ENCODE measurements around the gene ZFAND4.
A peak's percentile ranks its signal among the peaks of the same experiment; 100 is the strongest.
"Not testable (repeated sequence)": the region's sequence is repeated elsewhere in the genome, so short reads cannot be mapped to it uniquely, and the experiment has no call there.

The ZFAND4 gene

DNA sequence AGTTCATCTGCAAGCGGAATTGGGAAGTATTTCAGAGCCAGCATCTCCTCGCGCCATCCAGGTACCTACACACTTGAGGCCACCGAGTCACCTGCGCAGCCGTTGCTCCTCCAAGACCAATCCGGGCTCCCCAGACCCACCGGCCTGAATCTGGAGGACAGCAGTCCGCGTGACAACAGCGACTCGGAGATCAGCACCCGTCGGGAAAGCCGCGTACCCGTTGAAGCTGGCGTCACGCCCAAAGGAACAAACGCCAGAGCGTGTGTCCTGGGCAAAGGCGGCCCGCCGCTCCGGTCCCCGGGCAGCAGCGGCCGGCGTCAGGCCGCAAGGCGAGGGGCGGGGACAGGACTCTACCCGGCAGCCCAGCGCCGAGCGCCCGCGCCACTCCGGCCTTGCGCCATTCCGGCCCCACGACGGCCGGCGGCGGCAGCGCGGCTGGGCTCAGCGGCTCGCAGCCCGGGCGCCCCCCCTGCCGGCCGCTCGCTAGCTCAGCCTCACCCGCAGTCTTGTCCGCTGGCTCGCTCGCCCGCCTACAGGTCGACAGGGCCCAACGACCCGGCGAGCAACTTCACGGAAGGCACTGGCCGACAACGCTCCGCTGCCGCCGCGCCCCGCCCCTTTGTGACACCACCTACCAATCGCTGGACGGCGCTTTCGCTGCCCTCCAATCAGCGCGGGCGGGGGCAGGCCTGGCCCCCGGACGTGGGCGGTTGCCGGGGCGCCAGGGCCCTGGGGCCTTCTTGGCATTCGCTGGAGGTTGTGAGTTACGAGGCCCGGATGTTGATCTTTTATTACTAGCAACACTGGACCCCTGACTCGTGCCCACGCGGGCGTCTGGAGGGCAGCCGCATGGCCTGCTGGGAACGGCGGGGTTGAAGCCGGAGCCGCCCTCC lies at the start of gene ZFAND4:
Gene ZFAND4, minus strand, starts transcription at position 592 of the 893 bp plus-strand sequence. CDS start 9,047 bp downstream, outside the sequence.
- DNase-seq: peak; percentile 94

DNA sequence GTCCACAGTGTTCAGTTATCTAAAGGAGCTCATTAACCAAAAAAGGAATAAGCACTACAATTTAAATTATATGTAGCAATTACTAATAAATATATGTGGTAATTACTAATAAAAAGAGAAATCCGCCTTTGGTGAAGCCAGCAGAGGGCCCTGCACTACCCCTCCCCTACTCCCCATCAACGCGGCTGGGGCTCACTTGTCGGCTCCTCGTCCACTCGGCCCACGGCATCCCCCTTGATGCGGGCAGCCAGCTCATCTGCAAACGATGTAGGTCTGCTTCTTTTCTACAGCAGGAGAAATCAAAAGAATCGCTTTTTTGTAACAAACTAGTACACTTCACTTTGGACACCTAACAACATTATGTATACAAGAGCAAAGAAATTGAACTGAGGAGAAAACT lies 48.9 kb upstream of the ZFAND4 start:
- DNase-seq: not testable (repeated sequence)

DNA sequence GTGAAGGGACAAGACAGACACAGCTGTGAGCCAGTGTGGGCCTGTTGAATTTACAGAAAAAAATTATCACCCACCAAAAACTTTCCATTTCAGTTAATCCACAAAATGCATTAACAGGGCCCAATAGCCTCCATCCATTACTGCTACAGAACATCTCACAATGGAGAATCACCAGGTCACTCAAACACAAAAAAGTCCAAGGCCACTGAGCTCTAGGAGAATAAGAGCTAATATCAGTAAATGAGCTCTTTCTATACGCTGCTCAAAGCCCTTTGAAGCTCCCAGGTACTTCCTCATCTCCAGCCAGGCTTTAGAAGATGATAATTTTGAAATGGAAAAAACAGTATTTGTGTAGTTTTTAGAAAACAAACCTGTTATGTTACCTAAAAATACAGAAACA lies 45.1 kb upstream of the ZFAND4 start:
- not testable (repeated sequence) for DNase-seq

DNA sequence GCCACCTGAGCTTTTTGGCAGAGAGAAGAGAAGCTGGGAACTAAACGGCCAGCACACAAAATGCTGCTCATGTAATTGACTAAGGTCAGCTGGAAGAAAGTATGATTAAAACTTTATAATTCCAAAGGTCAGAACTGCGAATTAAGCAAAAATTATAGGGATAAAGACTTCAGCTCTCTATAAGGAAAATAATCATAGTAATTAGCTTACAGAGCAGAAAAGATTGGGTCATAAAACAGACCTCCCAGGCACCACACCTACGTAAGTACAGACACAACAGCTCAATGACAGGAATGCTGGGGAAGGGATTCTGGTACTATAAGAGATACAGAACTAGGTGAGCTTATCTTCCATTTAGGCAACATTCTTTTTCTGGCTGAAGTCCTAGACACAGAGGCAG lies 44.5 kb upstream of the ZFAND4 start:
- DNase-seq: not testable (repeated sequence)

DNA sequence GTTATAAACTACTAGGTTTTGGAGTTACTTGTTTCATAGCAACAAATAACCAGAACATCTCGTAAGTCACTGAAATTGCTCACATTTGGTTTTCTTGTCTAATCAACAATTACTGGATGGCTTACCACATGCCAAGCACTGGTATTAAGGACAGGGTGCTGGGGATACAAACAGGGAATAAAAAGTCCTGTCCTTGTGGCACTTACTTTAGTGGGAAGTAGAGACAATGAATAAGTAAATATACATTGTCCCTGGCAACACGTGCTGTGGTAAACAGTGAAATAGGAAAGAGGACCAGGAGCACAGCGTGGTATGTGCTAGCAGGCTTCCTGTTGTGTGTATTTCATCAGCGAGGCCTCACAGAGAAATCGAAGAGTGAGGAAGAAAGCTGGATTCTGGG lies 38.7 kb upstream of the ZFAND4 start:
- not testable (repeated sequence) for DNase-seq

DNA sequence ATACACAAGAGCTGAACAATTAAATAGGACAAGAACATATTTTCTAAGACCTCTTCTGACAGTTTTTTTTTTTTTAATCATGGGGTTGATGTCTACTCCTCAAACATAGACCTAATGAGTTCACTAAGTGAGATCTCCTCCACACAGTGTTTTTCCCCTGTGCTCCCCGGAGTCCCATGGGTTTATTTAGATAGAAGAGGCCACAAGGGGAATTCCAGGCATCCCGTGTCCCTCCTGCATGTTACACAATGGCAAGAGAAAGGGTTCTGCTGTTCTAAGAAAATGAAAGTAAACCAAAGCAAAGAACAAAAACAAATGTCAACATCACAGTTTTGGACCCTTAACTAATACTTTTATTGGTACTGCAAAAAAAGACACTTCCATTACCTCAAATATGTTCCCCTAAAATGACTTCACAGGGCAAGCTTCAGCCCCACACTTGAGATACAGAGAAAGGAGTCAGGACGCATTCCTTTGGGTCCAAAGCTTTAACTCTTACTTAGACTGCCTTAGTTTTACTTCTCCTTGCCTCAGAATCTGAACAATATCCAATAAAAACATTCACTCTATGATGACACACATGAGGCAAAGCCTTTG lies 37.7 kb upstream of the ZFAND4 start:
- DNase-seq: not testable (repeated sequence)

- DNase-seq: not testable (repeated sequence)
Measured at GRCh38 chr10:45678467-45678866, 5.9 kb upstream of the ZFAND4 start.

DNA sequence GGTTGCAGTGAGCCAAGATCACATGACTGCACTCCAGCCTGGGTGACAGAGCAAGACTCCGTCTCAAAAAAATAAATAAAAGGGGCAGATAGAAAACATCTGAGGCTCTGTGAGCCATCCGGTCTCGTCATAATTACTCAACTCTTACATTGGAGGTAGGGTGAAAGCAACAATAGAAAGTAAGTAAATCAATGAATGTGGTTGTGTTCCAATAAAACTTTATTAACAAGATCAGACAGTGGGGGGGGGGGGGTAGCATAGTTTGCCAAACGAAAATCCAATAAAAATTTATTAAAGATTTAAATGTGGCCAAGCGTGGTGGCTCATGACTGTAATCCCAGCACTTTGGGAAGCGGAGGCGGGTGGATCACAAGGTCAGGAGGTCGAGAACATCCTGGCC lies 2.8 kb upstream of the ZFAND4 start:
- no peak for DNase-seq

DNA sequence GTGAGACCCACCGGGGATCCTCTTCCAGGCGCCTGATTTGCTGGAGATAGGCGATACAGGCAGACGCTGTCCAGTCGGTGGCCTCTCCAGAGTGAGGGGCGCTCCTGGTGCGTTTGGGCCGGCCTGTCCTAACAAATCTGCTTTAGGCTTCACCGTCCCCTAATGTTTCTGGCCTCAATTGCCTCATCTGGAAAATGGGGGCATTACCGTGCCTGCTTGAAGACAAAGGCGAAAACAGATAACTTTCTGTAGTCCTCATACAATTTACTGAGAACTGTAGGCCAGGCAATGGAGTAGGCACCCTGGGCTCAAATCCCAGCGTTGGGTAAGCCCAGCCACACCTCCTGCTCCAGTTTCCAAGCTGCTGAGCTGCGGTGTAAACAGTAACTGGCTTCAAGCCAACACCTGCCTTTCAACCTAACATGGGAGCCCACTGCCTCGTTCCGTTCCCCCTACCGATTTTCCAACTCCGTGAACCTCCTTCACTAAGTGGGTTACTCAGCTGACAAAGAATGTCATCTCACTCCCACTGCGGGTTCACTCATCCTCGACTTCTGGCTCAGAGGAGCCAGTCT lies 589 bp upstream of the ZFAND4 start:
- DNase-seq: no peak

- not testable (repeated sequence) for DNase-seq
Measured at GRCh38 chr10:45671300-45671699, 1.3 kb downstream of the ZFAND4 start.

DNA sequence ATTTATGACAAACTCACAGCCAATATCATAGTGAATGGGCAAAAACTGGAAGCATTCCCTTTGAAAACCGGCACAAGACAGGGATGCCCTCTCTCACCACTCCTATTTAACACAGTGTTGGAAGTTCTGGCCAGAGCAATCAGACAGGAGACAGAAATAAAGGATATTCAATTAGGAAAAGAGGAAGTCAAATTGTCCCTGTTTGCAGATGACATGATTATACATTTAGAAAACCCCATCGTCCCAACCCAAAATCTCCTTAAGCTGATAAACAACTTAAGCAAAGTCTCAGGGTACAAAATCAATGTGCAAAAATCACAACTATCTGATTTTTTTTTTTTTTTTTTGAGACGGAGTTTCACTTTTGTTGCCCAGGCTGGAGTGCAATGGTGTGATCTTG lies 2.7 kb downstream of the ZFAND4 start:
- DNase-seq: not testable (repeated sequence)

DNA sequence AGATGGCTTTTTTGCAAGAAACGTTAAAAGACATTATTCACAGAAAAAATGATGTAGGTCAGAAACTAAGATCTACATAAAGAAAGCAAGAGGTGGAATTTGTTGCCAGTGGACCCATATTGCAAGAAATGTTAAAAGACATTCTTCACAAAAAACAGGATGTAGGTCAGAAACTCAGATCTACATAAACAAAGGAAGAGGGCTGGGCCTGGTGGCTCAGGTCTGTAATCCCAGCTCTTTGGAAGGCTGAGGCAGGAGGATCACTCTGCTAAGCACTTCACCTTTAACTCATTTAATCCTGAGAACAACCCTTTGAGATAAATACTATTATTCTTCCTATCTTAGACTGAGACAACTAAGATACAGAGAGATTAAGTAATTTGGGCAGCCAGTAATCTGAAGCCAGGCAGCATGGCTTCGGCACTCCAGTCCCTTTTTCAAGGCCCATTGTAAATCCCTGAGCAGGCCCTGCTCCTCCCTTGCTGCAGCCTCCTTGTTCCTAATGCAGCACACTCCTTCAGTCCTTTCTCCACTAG lies 11.6 kb downstream of the ZFAND4 start:
- no peak for DNase-seq

DNA sequence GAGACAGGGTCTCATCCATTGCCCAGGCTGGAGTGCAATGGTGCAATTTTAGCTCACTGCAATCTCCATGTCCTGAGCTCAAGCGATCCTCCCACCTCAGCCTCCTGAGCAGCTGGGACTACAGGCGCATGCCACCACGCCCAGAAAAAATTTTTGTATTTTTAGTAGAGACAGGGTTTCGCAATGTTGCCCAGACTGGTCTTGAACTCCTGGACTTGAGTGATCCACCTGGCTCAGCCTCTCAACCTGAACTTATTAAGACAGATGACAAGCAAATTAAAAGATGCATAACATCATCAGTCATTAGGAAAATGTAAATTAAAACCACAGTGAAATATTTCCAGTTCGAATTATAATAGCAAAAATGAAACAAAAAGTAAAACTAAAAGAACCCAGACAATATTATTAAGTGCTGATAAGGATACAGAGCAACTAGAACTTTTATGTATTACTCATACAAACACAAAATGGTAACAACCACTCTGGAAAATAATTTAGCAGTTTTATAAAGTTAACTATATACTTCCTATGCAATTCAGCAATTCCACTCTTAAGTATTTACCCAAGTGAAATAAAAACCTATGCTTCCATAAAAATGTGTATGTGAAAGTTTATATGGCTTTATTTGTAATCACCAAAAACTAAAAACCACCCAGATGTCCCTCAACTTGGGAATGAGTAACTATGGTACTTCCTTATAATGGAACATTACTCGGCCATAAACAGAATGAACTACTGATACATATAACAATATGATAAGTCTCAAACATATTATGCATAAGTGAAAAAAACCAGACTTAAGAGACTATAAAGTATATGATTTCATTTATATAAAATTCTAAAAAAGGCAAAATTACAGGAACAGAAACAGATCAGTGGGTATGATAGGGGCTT lies 15.3 kb downstream of the ZFAND4 start:
- DNase-seq: no peak

DNA sequence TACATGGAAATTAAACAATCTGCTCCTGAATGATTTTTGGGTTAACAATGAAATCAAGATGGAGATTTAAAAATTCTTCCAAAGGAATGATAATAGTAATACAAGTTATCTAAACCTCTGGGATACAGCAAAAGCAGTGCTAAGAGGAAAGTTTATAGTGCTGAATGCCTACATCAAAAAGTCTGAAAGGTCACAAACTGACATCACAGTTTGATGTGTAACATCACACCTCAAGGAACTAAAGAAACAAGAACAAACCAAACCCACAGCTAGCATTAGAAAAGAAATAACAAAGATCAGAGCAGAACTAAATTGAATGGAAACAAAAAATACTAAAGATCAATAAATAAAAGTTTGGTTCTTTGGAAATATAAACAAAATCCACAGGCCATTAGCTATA lies 17.4 kb downstream of the ZFAND4 start:
- no peak for DNase-seq

GRCh38 chr10:45654753-45655141 lies 17.8 kb downstream of the ZFAND4 start:
- DNase-seq: not testable (repeated sequence)

DNA sequence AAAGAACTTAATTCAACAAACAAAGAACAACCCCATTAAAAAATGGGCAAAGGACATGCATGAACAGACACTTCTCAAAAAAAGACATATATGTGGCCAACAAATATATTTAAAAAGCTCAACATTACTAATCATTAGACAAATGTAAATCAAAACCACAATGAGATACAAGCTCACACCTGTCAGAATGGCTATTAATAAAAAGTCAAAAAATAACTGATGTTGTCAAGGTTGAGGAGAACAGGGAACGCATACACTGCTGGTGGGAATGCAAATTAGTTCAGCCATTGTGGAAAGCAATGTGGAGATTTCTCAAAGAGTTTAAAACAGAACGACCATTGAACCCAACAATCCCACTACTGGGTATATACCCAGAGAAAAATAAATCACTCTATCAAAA lies 19.1 kb downstream of the ZFAND4 start:
- DNase-seq: no peak

DNA sequence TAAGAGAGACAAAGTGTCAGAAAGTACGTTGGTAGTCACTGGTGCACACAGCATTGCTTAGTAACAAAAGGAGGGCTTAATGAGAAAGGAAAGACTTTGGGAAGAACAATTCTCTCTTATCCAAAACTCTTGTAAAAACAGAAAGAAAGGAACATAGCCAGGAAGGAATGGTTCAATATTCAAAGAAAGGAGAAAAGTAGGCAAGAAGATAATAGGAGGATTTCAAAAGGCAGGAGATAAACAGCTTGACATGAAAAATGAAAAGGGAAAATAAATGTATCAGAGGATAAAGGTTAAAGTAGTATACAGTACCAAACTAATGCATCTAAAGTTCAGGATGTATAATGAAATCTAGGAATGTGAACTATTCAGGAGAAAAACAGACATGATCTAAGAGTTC lies 20.1 kb downstream of the ZFAND4 start:
- DNase-seq: no peak

GRCh38 chr10:45649296-45649695 lies 23.3 kb downstream of the ZFAND4 start:
- DNase-seq: no peak

DNA sequence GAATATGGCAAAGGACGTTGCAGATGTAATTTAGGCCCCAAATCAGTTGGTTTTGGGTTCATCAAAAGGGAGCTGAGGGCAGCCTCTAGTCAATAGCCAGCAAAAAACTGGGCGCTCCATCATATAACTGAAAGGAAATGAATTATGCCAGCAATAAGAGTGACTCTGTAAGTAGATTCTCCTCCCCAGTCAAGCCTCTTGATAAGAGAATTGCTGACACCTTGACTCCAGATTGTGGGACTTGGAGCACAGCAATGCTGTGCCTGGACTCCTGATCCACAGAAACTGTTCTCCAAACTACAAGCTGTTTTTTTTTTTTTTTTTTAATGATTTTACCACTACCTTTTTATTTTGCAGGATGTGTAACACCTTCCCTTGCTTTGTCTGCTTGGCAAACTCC lies 25.5 kb downstream of the ZFAND4 start:
- DNase-seq: no peak

- no peak for DNase-seq
Measured at GRCh38 chr10:45646384-45647050, 26.1 kb downstream of the ZFAND4 start.

DNA sequence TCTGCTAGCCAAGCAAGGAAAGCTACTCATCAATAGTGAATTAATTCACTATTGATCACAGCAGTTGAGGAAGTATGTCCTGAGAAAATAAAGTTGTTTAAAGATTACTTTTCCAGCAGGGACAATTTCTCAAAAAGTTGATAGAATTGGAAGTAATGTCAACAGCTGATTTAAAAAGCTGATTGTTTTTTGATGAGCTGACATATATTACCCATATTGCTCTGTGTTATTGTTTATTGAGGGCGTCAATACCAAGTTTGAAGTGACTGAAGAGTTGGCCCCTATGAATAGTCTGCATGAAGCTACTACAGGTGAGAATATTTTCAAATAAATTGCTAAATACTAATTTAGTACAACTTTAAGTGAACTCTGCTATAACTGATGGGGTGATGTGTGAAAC lies 28.0 kb downstream of the ZFAND4 start:
- DNase-seq: no peak

GRCh38 chr10:45640941-45641340 lies 31.6 kb downstream of the ZFAND4 start:
- no peak for DNase-seq

All from activated CD8-positive, alpha-beta memory T cell treated with anti-CD3 and anti-CD28 coated beads, Interleukin-2, amount 50 U/mL, for 4 hours (primary cell).